SH-SY5Y (cell line): ENCODE data around the gene ZFPM1.

Source experiments
- GATA2 ChIP-seq: IDR thresholded peaks from 2 replicates; pipeline ENCODE4 v1.6.1; 2011; ENCODE audit warnings: mild to moderate bottlenecking, low read depth, low read length
- GATA3 ChIP-seq: IDR thresholded peaks from 2 replicates; pipeline ENCODE4 v1.6.1; 2011; ENCODE audit warnings: low read depth, mild to moderate bottlenecking, low read length, moderate library complexity

ZFPM1 gene

DNA sequence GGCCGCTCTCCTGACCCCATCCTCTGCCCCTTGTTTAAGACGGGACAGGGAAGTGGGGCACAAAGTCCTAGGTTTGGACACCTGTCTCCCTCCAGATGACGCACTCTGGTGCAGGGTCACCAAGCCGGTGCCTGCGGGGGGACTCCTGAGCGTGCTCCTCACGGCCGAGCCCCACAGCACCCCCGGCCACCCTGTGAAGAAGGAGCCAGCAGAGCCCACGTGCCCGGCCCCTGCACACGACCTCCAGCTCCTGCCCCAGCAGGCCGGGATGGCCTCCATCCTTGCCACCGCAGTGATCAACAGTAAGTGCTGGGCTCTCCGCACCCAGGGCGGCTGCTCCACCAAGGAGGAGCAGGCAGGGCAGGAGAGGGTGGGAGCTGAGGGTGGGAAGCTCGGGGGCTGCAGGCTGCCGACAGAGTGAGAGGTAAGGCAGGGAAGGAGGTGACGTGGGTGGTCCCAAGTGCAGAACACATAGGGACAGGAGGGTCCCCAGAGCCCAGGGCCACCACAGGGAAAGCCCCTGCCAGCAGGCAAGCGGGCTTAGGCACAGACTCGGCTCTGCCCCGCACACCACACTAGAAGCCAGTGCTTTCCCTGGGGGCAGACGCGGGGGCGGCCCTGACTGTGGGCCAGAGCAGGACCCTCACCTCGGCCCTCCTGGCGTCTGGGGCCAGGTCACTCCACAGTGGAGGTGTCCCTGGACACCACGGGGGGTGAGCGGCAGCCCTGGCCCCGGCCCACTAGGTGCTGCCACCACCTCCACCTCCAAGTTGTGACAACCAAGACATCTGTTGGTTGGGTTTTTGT lies 75.1 kb downstream of the ZFPM1 start:
- TF ChIP-seq GATA3: no peak
- TF ChIP-seq GATA2: no peak

- TF ChIP-seq GATA2 (no peak), GATA3 (no peak)
Observed at GRCh38 chr16:88528902-88529318, 75.8 kb downstream of the ZFPM1 start.

- TF ChIP-seq GATA2 (no peak), GATA3 (no peak)
Observed at GRCh38 chr16:88529596-88529995, 76.5 kb downstream of the ZFPM1 start.

DNA sequence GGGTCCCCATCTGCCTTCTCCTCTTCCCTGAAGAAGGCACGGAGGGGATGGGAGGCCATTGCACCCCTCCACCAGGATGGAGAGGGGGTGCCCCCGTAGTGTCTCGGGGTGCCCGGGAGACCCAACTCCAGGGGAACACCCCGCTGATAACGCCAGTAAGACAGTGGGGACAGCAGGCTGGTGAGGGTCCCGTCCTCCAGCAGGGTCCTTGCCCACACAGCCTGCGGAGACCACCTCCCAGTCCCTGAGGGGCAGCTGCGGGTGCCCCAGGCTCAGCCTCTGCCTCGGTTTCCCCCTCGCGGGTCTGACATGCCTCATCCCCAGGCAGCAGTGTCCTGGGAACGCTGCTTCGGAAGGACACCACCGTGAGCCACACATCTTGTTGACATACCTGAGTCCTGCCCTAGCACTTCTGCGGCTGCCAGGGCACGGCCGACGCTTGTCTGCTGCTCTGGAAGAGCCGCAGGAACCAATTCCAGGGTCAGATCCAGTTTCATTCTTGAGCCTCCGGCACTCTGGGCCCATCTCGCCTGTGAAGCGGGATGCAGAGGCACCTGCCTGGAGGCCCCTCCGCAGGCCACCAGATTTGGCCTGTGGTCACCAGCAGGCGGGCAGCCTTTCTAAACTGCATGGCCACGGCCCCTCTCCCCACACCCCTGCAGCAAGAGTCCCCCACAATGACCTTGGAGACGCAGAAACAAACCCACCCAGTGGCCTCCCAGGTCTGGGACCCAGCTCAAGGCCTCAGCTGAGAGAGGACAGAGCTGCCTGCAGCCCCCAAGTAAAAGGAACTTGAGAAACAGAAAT lies 77.2 kb downstream of the ZFPM1 start:
- TF ChIP-seq GATA3 (no peak), GATA2 (no peak)

DNA sequence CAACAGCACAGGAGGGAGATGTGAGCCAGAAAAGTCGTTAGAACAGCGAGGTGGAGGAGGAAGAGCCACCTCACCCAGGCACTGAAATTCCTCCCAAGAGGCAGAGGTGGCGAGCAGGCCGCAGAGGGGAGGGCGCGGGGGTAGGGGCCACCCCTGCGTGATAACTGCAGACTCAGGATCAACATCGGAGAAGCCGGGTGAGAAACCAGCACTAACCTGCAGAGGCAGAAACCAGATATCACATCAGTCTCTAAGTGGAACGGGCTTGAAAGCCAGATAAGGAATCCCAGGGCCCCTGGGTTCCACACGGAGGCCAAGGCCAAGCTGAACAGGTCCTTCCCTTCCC lies 77.8 kb downstream of the ZFPM1 start:
- no peak for TF ChIP-seq GATA2
- no peak for TF ChIP-seq GATA3

- TF ChIP-seq GATA3 (no peak), GATA2 (no peak)
Observed at GRCh38 chr16:88531346-88531745, 78.3 kb downstream of the ZFPM1 start.

DNA sequence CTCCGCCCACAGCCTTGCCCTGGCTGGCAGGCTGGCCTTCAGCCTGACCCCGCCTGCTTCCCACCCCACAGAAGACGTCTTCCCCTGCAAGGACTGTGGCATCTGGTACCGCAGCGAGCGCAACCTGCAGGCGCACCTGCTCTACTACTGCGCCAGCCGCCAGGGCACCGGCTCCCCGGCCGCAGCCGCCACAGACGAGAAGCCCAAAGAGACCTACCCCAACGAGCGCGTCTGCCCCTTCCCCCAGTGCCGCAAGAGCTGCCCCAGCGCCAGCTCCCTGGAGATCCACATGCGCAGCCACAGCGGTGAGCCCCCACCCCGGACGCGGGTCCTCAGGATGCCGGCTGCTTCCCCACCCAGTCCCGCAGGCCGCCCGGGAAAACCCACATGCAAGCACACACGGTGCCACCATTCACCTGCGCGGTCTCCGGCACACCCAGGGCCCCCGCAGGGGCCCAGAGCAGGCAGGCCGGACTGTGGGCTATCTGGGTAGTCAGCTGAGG lies 78.9 kb downstream of the ZFPM1 start:
- TF ChIP-seq GATA2: no peak
- TF ChIP-seq GATA3: no peak

DNA sequence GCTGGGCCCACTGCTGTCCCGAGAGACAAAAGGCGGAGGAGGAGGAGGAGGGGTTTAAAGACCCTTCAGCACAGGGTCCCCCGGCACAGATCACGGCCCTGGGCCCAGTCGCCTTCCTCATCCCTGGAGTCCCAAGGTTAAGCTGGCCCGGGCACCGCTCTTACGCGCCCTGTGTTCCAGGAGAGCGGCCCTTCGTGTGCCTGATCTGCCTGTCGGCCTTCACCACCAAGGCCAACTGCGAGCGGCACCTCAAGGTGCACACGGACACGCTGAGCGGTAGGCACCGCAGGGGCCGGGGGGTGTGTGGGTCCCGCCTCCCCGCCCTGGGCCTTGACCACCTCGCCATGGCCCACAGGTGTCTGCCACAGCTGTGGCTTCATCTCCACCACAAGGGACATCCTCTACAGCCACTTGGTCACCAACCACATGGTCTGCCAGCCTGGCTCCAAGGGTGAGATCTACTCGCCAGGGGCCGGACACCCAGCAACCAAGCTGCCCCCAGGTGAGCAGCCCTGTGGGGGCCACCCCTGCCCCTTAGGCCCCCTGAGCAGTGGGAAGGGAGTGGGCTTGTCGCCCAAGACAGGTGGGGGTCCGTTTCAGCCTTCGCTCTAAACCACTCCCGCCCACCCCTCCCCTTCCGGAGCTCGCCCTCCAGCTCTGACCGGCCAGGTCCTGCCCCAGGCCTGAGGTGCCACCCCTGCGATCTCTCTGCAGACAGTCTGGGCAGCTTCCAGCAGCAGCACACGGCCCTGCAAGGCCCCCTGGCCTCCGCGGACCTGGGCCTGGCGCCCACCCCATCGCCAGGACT lies 79.6 kb downstream of the ZFPM1 start:
- TF ChIP-seq GATA3: no peak
- no peak for TF ChIP-seq GATA2

DNA sequence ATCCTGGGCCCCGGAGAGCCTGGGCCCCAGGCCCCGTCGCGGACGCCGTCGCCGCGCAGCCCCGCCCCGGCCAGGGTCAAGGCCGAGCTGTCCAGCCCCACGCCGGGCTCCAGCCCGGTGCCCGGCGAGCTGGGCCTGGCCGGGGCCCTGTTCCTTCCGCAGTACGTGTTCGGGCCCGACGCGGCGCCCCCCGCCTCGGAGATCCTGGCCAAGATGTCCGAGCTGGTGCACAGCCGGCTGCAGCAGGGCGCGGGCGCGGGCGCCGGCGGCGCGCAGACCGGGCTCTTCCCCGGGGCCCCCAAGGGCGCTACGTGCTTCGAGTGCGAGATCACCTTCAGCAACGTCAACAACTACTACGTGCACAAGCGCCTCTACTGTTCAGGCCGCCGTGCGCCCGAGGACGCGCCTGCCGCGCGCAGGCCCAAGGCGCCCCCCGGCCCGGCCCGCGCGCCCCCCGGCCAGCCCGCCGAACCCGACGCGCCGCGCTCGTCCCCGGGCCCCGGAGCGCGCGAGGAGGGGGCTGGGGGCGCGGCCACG lies 80.4 kb downstream of the ZFPM1 start:
- TF ChIP-seq GATA2: no peak
- TF ChIP-seq GATA3: no peak

DNA sequence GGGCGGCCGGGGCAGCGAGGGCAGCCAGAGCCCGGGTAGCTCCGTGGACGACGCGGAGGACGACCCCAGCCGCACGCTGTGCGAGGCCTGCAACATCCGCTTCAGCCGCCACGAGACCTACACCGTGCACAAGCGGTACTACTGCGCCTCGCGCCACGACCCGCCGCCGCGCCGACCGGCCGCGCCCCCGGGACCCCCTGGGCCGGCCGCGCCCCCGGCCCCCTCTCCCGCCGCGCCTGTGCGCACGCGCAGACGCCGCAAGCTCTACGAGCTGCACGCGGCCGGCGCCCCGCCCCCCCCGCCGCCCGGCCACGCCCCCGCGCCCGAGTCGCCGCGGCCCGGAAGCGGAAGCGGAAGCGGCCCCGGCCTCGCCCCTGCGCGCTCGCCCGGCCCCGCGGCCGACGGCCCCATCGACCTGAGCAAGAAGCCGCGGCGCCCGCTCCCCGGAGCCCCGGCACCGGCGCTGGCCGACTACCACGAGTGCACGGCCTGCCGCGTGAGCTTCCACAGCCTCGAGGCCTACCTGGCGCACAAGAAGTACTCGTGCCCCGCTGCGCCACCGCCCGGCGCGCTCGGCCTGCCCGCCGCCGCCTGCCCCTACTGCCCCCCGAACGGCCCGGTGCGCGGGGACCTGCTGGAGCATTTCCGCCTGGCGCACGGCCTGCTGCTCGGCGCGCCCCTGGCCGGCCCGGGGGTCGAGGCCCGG lies 81.0 kb downstream of the ZFPM1 start:
- TF ChIP-seq GATA2 (no peak), GATA3 (no peak)

DNA sequence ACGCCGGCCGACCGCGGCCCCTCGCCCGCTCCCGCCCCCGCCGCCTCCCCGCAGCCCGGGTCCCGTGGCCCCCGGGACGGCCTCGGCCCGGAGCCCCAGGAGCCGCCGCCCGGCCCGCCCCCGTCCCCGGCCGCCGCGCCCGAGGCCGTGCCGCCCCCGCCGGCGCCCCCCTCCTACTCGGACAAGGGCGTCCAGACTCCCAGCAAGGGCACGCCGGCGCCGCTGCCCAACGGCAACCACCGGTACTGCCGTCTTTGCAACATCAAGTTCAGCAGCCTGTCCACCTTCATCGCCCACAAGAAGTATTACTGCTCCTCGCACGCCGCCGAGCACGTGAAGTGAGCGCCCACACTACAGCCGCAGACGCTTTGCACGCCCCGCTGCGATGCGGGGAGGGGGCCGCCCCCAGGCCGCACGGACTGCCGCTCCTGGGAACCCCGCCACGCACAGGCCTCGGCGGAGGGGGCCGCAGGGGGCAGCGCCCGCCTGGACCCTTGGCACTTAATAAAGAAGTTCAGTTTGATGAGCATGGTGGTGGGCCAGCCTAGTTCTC lies 81.6 kb downstream of the ZFPM1 start:
- TF ChIP-seq GATA3 (no peak), GATA2 (no peak)

DNA sequence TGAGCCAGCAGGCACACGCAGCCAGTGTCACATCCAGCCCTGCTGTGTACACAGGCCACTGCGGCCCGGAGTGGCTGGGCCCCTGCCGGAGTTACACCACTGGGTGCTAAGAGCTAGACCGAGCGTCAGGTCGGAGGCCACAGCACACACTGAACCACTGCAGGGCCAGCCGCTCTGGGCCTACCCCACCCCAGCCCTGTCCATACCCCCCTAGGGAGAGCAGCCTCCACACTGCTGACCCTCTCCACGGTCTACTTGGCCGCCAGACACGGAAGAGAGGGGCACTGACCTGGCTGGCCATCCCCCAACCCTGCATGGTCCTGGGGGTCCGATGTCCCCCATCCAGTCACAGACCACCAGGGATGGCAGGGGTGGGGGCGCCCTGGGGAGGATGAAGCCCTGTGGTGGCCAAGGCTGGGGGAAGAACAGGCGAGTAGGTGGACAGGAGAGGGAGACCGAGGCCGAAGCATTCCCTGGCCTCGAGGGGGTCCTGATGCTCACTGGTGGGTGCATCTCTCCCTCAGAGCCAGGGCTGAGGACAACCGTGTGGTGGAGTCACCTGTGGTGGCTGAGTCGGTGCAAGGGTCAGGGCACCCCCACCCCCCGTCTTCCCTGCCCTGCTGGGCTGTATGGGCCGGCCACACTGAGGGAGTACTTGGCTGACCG lies 82.2 kb downstream of the ZFPM1 start:
- TF ChIP-seq GATA2: no peak

DNA sequence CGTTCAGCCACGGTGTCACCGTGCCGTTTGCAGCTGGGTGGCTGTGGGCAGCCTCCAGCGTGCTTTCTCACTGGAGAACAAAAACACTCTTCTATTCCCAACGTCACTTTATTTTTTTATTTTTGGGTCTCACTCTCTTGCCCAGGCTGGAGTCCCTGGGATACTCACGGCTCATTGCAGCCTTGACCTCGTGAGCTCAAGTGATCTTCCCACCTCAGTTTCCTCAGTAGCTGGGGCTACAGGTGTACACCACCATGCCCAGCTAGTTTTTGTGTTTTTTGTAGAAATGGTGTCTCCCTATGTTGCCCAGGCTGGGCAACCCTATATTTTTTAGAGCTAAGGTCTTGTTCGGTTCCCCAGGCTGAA lies 82.8 kb downstream of the ZFPM1 start:
- TF ChIP-seq GATA3 (no peak), GATA2 (no peak)
